ENCODE measurements around the gene ZCRB1.

The ZCRB1 gene

GRCh38 chr12:42281844-42282243 lies 44.0 kb downstream of the ZCRB1 start:
- no peak overlapping the region for H3K4me3 ChIP-seq (replicated peaks; ENCODE audit: low read depth, low read length)
- no peak for TF ChIP-seq CTCF (IDR thresholded peaks at IDR 0.05; ENCODE audit: low read length, missing control alignments)
- DNase-seq (ENCODE audit: low read depth), result no peak

GRCh38 chr12:42281278-42281677 lies 44.6 kb downstream of the ZCRB1 start:
- TF ChIP-seq CTCF (IDR thresholded peaks at IDR 0.05; ENCODE audit: low read length, missing control alignments), result no peak
- no peak overlapping the region for H3K4me3 ChIP-seq (replicated peaks; ENCODE audit: low read depth, low read length)
- DNase-seq (ENCODE audit: low read depth), result no peak

GRCh38 chr12:42278128-42278510 lies 47.8 kb downstream of the ZCRB1 start:
- no peak for TF ChIP-seq CTCF (IDR thresholded peaks at IDR 0.05; ENCODE audit: low read length, missing control alignments)
- no peak overlapping the region for H3K4me3 ChIP-seq (replicated peaks; ENCODE audit: low read depth, low read length)
- no peak for DNase-seq (ENCODE audit: low read depth)

GRCh38 chr12:42277396-42278127 lies 48.3 kb downstream of the ZCRB1 start:
- TF ChIP-seq CTCF (IDR thresholded peaks at IDR 0.05; ENCODE audit: low read length, missing control alignments), result no peak
- DNase-seq (ENCODE audit: low read depth), result no peak
- no peak overlapping the region for H3K4me3 ChIP-seq (replicated peaks; ENCODE audit: low read depth, low read length)

GRCh38 chr12:42275499-42275898 lies 50.4 kb downstream of the ZCRB1 start:
- no peak overlapping the region for H3K4me3 ChIP-seq (replicated peaks; ENCODE audit: low read depth, low read length)
- no peak for DNase-seq (ENCODE audit: low read depth)
- no peak for TF ChIP-seq CTCF (IDR thresholded peaks at IDR 0.05; ENCODE audit: low read length, missing control alignments)

GRCh38 chr12:42273706-42274105 lies 52.2 kb downstream of the ZCRB1 start:
- DNase-seq (ENCODE audit: low read depth), result no peak
- TF ChIP-seq CTCF (IDR thresholded peaks at IDR 0.05; ENCODE audit: low read length, missing control alignments), result no peak

GRCh38 chr12:42270596-42270995 lies 55.3 kb downstream of the ZCRB1 start:
- no peak for TF ChIP-seq CTCF (IDR thresholded peaks at IDR 0.05; ENCODE audit: low read length, missing control alignments)
- no peak for DNase-seq (ENCODE audit: low read depth)
- no peak overlapping the region for H3K4me3 ChIP-seq (replicated peaks; ENCODE audit: low read depth, low read length)

More at GRCh38 chr12:42273706-42274105, 52.2 kb downstream of the ZCRB1 start:
- no peak overlapping the region for H3K4me3 ChIP-seq (replicated peaks; ENCODE audit: low read depth, low read length)

Data from fibroblast of pulmonary artery (primary cell).